Measurements from ENCODE around the gene GNA12.
"Not testable (repeated sequence)": the region's sequence is repeated elsewhere in the genome, so short reads cannot be mapped to it uniquely, and the experiment has no call there.

GNA12 gene

DNA sequence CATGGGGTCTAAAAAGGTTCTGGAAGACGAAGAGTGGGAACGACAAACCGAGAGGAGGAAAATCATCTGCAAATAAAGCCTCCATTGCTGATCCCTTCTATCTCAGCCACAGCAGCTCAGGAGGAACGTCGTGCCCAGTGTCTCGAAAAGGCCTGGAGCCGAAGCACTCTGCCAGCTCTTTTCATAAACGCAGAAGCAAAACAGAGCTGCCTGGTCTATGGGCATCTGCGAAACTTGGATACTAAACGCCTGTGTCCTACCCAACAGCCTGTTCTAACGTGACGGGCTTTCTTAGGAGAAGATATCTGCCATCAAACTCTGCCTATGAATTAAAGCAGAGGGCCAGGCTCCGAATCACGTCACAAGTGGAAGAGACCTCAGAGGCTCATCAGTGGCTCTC lies 68.7 kb downstream of the GNA12 start:
- no peak for DNase-seq

DNA sequence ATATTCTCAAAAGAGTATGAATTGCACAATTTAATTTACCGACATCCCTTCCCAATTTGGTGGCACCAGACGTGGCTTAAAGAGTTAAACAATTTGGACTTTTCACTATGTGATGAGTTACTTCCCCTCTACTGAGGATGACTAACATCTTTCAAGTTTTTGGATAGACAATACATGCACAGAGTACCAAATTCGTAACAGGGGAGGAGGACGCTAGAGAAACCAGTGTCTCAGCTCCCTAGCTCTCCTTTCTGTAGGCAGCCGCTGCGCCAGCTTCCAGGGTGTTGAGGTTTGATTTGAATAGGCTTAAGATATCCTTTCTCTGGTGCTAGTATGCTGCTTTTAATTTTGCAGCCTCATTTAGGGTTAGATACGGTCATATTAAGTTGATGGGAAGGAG lies 69.2 kb downstream of the GNA12 start:
- DNase-seq: no peak

DNA sequence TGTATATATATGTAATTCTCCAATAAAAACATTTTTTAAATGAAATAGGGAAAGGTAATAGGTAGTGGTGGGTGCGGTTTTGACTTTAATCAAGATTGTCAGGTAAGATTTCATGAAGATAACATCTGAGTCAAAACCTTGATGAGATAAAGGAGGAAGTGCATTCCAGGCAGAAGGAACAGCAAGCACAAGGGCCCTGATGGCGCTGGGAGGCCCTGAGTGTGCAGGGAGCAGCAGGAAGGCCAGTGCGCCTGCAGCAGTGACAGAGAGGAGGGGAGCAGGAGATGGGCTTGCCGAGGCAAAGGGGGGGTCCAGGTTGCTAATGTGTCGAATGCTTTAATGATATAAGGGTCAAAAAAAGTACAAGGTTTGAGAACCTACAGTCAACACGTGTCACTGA lies 69.8 kb downstream of the GNA12 start:
- no peak for DNase-seq

DNA sequence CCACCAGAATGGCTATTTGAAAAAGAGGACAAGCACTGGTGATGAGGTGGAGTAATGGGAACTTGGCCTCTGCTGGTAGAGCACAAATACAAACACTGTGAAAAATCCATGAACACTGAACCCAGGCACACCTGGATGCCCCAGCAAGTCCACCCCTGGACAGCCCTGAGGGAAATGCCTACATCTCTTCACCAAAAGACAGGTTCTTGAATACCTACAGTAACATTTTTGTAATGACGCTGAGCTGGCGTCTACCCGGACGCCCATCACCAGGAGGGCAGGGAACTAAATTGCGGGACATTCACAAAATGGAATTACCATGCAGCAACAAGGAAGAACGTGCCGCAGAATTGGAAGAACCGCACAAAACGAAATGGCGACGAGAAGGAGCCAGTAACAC lies 70.5 kb downstream of the GNA12 start:
- no peak for DNase-seq

DNA sequence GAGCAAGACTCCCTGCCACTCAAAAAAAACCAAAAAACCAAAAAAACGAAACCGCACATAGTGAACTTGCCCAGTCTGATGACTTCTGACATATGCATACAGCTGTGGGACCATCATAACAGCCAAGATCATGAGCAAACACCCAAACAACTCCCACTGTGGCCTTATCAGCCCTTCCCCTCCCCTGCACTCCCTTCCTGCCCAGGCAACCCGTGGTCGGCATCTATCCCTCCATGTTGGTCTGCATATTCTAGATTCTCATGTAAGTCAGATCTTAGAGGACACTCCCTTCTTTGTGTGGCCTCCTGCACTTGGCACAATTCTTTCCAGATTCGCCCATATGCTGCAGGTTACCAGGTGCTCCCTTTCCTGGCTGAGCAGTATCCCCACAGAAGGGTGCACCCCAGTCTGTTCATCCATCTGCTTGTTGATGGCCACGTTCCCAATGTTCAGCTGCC lies 72.8 kb downstream of the GNA12 start:
- no peak for DNase-seq

DNA sequence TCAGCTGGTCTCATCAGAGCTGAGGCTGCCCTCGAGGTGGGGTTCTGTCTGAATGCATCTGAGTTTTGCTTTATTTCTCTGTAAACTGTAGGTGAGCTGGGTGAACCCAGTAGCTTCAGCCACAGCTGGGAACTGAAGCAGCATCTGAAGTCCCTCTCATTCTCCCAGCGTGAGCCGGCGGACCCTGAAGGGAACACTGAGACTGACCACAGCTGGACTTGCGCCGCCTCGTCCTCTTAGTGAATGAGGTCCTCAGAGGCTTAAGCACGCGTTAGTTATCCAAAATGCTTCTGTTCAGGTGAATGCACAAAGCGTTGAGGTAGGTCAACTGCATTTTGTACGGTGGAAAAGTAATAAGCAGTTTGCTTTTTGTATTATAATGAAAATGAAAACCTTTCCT lies 79.5 kb downstream of the GNA12 start:
- DNase-seq: no peak

DNA sequence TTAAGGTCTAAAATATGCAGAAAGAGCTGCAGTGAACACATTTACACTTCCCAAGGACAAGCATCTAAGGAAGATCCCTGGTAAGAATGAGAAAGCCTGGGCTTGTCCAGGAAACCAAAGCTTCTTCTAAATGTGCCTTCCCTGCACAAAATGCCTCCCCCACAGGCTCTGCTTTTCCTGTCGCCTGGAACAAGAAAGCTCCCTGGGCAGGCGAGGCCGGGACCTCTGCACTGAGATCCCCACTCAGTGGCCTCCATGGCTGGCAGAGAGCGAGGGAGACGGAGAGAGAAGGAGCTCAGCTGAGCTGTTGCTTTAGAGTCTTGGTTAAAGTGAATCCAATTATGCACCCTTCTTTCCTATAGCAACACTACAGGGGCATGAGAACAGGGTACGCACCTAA lies 80.5 kb downstream of the GNA12 start:
- DNase-seq: no peak

DNA sequence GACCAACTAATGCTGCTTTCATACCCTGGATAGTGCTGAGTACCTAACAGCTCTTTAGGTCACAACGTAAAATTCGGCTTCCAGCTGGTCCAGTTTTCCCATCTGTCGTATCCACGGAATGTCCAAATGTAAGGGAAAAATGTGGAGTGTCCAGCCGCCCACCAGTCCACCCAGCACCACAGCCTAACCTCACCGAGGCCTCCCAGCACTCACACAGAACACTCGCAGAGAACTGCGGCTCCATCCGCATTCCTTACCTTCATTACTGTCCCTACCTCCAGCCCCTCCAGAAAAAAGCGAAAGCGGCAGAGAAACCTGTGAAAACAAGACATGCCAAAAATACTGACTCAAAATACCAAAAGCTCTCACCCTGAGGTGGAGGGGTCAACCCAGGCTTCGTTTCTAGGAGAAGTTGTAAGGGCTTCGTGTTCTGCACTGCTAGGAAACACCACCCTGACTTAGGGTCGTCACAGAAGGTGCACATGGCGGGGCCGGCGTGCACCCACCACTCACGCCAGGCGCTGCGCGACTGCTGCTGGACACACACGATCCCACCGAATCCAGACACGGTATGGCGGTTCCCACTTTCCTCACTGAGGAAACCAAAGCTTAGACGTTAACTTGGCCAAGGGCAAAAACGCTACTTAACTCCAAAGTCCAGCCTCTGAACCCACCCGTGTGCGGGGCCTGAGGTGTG lies 82.2 kb downstream of the GNA12 start:
- no peak for DNase-seq

DNA sequence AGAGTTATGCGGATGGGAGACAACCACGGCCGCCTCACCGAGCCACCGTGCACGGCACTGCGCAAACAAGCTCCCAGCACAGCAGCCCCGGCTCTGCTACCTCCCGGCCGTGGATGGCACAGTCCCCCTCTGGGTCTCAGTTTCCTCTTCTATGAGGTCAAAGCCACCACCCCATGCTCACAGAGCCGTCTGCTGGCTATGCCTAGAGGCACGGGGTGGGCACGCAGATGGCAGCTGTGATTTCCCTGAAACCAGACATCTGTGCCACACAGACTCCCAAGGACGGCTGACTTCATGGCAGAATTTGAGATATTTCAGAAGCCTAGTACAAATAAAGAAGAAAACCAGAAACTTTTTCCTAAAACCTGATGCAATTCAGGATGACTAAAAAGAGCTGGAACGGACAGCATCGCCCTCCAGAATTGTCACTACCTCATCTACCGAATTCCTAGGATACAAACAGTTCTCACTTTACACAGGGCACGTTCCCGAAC lies 82.9 kb downstream of the GNA12 start:
- DNase-seq: no peak

DNA sequence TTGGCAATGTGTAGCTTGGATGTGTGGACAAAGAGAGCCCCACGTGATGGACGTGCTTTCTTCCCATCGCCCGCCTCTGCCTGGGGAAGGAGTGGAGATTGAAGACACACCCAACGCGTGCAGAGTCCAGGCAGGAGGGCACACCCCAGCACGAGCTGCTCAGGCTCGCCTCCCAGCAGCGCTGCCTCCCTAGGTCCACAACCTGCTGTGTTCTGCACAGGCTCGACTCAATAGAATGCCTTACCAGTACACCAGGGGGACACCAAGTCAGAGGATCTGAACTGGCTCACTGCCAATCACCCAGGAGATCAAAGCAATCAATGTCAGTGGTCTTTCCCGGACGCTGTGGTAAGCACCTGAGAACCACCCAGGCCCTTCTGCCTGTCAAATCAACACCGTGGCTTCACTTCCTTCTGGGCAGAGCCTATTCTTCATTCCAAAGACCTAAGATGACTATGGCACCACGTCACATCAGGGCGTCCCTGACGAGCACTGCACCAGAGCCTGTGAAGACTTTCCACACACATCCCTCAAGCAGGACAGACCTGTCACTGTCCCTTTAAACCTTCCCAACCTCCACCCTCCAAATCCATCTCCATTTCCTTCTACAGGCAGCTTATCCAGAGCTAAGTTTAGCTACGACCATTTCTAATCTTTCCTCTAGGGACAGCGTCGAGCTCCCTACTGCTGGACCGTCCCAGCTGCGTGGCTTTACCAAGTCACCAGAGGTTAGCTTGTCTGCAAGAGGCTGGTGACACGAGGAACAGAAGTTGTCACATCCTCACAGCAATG lies 83.8 kb downstream of the GNA12 start:
- peak; percentile 40 for DNase-seq

DNA sequence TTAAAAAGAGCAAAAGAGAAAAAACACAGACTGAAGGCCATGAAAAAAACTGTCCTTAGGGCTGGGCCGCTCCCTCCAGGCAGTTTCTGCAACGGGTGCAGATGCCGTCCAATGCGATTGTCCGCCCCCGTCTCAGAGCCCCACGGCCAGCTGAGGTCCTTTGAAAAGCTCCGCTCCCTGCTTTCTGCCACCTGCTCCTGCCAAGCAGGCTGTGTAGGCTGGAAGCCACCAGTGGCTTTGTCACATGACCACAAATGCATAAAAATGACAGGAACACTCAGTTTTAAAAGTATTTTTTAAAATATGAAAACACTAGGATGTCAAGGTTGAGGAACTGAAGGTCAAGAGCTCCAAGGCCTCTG lies 84.4 kb downstream of the GNA12 start:
- no peak for DNase-seq

DNA sequence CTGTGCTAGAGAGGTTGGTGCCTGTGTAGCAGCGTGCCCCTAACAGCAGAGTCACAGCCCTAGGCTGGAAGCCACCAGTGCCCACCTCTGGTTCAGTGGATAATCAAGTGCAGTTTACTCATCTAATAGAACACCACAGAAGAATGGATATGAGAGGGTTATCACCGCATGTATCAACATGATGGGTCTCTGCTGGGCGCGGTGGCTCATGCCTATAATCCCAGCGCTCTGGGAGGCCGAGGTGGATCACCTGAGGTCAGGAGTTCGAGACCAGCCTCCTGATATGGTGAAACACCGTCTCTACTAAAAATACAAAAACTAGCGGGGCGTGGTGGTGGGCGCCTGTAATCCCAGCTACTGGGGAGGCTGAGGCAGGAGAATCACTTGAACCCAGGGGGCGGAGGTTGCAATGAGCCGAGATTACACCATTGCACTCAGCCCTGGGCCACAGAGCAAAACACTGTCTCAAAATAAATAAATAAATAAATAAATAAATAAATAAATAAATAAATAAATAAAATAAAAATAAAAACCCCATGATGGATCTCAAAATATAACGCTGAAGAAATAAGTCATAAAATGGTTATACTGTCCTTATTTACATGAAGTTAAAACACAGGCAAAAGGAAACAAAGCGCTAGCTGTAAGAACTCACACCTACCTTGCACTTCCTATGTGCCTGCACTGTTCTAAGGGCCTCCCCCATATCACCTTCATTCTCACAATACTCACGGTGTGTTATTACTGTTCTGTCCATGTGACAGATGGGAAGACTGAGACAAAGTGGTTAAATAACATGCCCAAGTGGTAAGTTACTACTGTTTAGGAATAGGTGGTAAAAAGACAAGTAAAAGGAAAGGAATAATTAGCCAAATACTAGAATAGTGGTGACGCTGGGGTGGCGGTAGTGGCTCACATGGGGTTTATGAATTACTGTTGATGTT lies 85.2 kb downstream of the GNA12 start:
- no peak for DNase-seq

DNA sequence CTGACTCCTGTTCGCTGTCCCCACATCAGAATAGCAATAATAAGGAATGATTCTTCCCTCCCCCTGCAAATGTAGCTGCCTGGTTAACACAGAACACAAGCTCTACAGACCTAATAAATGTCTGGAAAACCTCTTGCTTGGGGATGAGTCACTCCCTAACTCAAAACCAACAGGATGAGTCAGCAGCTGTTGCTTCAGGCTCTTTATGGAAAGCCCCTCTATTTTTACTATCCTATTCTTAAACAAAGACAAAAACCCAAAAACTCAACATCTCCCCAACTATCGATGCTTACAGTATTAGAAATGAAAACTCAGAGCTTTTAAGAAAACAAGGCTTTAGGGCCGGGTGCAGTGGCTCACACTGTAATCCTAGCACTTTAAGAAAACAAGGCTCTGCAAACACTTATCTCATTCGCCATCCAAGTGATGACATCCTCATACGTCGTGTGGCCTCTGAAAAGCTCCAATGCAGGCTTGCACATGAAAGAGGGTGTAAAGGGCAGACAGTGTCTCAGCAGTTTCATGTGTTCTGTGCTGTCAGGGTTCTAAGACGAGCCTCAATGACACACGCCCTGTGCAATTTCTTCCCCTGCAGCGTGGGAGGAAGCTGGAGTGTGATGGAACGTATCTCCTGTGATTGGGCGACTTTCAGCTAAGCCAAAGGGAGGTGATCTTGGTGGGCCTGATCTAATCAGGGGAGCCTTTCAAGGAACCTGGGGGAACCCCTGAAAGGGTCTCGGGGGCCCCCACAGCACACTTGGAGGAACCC lies 86.0 kb downstream of the GNA12 start:
- DNase-seq: peak; percentile 98

DNA sequence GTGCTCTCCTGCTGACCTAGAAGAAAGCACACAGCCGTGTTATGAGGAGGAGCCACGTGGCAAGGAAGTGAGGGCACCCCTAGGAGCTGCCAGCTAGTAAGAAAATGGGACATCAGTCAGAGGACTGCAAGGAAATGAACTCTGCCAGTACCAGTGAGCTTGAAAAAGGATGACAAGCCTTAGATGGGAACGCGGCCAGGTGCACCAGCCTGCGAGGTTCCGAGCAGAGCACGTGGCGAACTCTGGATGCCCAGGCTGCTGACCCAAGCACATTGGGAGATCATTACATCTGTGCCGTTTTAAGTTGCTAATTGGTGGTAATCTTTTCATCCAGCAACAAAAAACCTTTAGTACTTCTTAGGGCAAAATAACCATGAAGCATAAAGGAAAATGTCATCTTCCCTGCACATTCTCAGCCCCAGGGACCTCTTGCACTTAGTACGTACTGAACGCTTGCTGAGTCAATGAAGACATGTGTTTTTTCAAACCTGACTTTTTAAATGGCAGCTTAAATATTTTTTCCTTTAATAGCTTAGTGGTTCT lies 86.7 kb downstream of the GNA12 start:
- peak; percentile 69 for DNase-seq

DNA sequence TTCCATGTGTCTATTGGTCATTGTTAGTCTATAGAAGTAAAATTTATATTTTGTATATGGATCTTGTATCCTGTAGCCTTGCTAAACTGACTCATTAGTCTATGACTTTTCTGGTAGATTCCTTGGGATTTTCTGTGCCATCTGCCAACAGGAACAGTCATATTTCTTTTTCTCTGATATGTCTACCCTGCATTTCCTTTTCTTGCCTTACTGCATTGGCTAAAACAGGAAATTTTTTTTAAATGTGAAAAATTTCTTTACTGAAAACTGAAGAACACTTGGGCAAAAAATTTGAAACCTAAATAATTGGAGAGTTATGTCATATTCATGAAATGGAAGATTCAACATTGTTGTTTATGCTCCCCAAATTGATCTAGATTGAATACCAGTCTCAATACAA lies 88.6 kb downstream of the GNA12 start:
- no peak for DNase-seq

DNA sequence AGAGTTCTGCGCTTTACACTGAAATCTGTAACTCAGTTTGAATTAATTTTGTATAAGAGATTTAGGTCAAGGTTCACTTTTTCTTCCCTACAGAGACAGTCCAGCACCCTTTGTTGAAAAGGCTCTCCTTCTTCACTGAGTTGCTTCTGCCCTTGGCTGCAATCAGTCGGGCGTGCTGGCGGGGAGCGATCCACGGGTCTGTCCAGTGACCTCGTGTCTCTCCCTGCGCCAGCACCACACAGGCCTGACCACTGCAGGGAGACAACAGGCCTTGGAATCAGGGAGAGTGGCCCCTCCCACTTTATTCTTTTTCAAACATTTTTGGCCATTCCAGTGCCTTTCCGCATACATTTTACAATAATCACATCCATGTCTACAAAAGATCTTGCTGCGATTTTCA lies 89.2 kb downstream of the GNA12 start:
- DNase-seq: no peak

DNA sequence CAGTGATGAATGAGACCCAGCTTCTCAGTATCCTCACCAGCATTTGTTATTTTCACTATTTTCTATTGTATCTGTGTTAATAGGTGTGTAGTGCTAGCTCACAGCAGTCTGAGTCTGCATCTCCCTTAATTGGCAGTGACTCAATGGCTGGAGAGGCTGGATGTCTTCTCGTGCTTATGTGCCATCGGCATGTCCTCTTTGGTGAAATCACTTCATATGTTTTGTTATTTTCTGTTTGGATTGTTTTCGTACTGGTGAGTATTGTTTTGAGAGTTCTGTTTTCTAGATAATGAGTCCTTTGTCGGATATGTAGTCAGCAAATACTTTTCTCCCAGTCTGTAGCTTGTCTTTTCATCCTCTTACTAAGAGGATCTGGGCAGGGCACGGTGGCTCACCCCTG lies 90.0 kb downstream of the GNA12 start:
- DNase-seq: no peak

DNA sequence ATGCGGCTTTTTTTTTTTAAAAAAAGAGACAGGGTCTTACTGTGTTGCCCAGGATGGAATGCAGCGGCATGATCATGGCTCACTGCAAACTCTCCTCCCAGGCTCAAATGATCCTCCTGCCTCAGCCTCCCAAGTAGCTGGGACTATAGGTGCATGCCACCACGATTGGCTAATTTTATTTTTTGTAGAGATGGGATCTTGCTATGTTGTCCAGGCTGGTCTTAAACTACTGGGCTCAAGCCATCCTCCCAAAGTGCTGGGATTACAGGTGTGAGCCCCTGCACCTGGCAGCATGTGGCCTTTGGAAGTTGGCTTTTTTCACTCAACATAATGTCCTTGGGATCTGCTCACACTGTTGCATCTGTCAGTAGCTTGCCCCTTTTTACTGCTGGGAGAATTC lies 91.0 kb downstream of the GNA12 start:
- no peak for DNase-seq

DNA sequence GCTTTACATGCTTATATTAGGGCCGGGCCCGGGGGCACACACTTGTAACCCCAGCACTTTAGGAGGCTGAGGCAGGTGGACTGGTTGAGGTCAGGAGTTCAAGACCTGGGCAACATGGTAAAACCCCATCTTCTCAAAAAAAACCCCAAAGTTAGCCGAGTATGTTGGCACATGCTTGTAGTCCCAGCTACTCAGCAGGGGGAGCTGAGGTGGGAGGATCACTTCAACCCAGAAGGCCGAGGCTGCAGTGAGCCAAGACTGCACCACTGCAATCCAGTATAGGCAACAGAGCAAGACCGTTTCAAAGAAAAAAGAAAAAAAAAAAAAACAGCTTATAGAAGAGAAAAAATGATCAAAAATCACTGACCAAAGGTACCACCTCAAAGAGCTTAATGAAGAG lies 93.0 kb downstream of the GNA12 start:
- DNase-seq: no peak

DNA sequence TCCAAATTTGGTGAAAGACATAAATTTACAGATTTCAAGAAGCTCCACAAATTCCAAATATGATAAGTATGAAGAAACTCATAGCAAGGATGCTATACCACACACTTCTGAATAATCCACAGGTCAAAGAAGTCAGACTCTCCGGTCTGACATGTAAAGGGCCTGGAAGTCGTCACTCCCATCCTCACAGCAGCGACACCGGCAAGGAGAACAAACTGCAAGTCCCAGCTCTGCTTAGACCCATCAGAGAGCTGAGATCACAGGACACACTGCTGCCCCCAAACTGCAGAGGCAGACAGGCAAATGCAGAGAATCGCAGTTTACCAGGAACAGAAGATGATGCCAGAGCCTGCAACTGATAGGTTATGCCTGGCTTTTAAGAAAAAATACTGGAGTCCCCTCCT lies 94.1 kb downstream of the GNA12 start:
- no peak for DNase-seq

DNA sequence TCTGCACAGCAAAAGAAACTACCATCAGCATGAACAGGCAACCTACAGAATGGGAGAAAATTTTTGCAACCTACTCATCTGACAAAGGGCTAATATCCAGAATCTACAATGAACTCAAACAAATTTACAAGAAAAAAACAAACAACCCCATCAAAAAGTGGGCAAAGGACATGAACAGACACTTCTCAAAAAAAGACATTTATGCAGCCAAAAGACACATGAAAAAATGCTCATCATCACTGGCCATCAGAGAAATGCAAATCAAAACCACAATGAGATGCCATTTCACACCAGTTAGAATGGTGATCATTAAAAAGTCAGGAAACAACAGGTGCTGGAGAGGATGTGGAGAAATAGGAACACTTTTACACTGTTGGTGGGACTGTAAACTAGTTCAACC lies 95.4 kb downstream of the GNA12 start:
- DNase-seq: not testable (repeated sequence)

DNA sequence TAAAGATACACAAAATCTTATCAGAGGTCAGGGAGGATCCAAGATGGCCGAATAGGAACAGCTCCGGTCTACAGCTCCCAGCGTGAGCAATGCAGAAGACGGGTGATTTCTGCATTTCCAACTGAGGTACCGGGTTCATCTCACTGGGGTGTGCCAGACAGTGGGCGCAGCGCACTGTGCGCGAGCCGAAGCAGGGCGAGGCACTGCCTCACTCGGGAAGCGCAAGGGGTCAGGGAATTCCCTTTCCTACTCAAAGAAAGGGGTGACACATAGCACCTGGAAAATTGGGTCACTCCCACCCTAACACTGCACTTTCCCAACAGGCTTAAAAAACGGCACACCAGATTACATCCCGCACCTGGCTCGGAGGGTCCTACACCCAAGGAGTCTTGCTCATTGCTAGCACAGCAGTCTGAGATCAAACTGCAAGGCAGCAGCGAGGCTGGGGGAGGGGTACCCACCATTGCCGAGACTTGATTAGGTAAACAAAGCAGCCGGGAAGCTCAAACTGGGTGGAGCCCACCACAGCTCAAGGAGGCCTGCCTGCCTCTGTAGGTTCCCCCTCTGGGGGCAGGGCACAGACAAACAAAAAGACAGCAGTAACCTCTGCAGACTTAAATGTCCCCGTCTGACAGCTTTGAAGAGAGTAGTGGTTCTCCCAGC lies 100.5 kb downstream of the GNA12 start:
- DNase-seq: not testable (repeated sequence)

Data from EL (cell line).